Esophagus squamous epithelium (tissue), 5 donors: ENCODE results near the gene PRKCA. TPM values are rescaled to one million over a fixed set of nuclear protein-coding genes. Genes with fewer than 3 reads are reported as not detected.

Source experiments
- DNase-seq: peaks from one replicate; lab custom pipeline; 2025; lab: John Stamatoyannopoulos, UW
- H3K27ac ChIP-seq, 4 donors: fragments of 200-600 bp; sonication (generic); one replicate each; pipeline ENCODE4 v1.5.1; 2016 to 2019; ENCODE audit warnings: mild to moderate bottlenecking in 1 of 4
- H3K27me3 ChIP-seq, 4 donors: fragments of 200-600 bp; sonication (generic); 1 replicate in 3 of 4; 2 replicates in 1 of 4; pipeline versions ENCODE4 v1.5.1 to v1.6.0; 2017 to 2021; ENCODE audit warnings: antibody characterized with exemption in 1 of 4
- H3K36me3 ChIP-seq, 3 donors: fragments of 200-600 bp; sonication (generic); one replicate each; pipeline ENCODE4 v1.5.1; 2016 to 2019
- H3K4me1 ChIP-seq, 3 donors: fragments of 200-600 bp; sonication (generic); one replicate each; pipeline ENCODE4 v1.5.1; 2017 to 2019
- H3K4me3 ChIP-seq, 4 donors: fragments of 200-600 bp; sonication (generic); 1 replicate in 3 of 4; 2 replicates in 1 of 4; pipeline ENCODE4 v1.5.1; 2016 to 2019; ENCODE audit warnings: mild to moderate bottlenecking in 2 of 4, moderate library complexity in 1 of 4
- H3K9me3 ChIP-seq, 3 donors: fragments of 200-600 bp; sonication (generic); one replicate each; pipeline ENCODE4 v1.5.1; 2016 to 2019
- POLR2A ChIP-seq, 4 donors: fragments of 450-650 bp; IDR thresholded peaks; one replicate each; pipeline ENCODE4 v1.6.1; 2017; ENCODE audit warnings: antibody characterized with exemption in 4 of 4, mild to moderate bottlenecking in 4 of 4, moderate library complexity in 3 of 4
- WGBS, 2 donors: methylation state at CpG; one replicate each; pipeline ENCODE4 v1.1.5; 2018; 5-methylcytosine and 5-hydroxymethylcytosine counted together
- intact Hi-C: fragments of 100-400 bp; cut with DNase I; formaldehyde crosslinking; loops from one replicate; pipeline ENCODE4 v1.15.0; 2022
- total RNA-seq, 4 donors: library from RNA; depleted of rRNA; stranded (reverse); fragments of >200 nt; gene quantifications; one replicate each; pipeline ENCODE4 v1.1.0, GENCODE V29; 2016
- TF ChIP-seq, protein P1 (sequence below), 6 experiments: fragments of 450-650 bp in 4 of 6; fragments of 200-600 bp in 2 of 6; sonication (generic) in 2 of 6; IDR thresholded peaks; one replicate each; pipeline ENCODE4 v1.5.1; 2016 to 2019; ENCODE audit warnings: antibody characterized with exemption in 6 of 6, mild to moderate bottlenecking in 4 of 6, moderate library complexity in 4 of 6
- donor health status: DM: yes; HTN: yes; CAD: no.

PRKCA gene
- total RNA-seq, 4 donors from 2014 or later: 2.4 to 9.2 (median 4.2) TPM

DNA sequence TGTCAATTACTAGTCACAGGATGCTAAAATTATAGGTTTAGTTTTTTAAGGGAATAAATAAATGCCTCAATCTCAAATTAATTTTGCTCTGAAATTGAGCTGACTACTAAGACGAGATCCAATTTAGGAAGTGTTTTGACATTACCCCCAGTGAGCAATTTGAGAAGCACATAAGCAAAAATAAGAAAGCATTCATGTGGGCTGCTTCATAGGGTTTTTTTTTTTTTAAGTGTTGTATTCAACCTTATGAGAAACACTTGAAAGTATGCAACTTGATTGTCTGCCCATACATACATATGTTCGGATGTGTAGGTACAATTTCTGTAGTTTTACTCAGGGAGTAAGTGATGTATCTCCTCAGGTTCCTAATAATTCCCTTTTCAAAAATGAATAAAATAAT lies 77.6 kb downstream of the PRKCA start:
- no peaks in the 10 kb centered on the region for H3K27me3 ChIP-seq
- no peak overlapping the region for H3K27ac ChIP-seq
- TF ChIP-seq, protein P1, sequence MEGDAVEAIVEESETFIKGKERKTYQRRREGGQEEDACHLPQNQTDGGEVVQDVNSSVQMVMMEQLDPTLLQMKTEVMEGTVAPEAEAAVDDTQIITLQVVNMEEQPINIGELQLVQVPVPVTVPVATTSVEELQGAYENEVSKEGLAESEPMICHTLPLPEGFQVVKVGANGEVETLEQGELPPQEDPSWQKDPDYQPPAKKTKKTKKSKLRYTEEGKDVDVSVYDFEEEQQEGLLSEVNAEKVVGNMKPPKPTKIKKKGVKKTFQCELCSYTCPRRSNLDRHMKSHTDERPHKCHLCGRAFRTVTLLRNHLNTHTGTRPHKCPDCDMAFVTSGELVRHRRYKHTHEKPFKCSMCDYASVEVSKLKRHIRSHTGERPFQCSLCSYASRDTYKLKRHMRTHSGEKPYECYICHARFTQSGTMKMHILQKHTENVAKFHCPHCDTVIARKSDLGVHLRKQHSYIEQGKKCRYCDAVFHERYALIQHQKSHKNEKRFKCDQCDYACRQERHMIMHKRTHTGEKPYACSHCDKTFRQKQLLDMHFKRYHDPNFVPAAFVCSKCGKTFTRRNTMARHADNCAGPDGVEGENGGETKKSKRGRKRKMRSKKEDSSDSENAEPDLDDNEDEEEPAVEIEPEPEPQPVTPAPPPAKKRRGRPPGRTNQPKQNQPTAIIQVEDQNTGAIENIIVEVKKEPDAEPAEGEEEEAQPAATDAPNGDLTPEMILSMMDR (IDR thresholded peaks at IDR 0.05): no peak
- no peak for TF ChIP-seq POLR2A (IDR thresholded peaks at IDR 0.05)
- H3K9me3 ChIP-seq: no peaks in the 10 kb centered on the region
- intact Hi-C loops: no loop called here
- DNase-seq: no peak
- WGBS, 2 donors: 75 to 76% methylated on average over 2 of the region's 2 CpGs
- peaks cover 0 to 8% (median 0%) of the 10 kb centered on the region in 3 donors for H3K4me1 ChIP-seq
- H3K36me3 ChIP-seq: no peaks in the 10 kb centered on the region
- H3K4me3 ChIP-seq: no peak overlapping the region

- 74 to 81% methylated on average over 3 to 4 of the region's 4 CpGs for WGBS, 2 donors
- peaks cover 0 to 19% (median 0%) of the 10 kb centered on the region in 3 donors for H3K4me1 ChIP-seq
- intact Hi-C loops: no loop called here
Observed at GRCh38 chr17:66381701-66382362, 79.4 kb downstream of the PRKCA start.

DNA sequence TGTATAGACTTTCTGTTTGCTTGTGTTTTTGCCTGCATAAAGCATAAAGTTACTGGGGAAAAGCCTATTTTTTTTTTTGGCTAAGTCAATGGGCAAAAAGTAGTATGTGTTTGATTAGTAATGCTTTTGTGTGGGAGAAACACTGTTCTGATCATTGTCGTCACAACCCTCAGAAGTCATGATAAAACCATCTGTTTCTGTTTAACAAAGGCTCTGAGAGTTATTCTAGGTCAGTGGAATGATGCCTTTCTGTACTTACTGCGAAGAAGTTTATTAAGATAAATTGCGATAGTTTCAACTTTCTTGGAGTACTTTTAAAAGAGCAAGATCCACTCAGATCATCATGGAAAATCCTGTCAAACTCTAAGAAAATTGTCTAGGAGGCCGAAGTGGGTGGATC lies 80.9 kb downstream of the PRKCA start:
- H3K27ac ChIP-seq: no peak overlapping the region
- H3K36me3 ChIP-seq: no peaks in the 10 kb centered on the region
- intact Hi-C loops: no loop called here
- DNase-seq: no peak
- H3K9me3 ChIP-seq: no peaks in the 10 kb centered on the region
- H3K4me1 ChIP-seq: peaks cover 0 to 30% (median 0%) of the 10 kb centered on the region in 3 donors
- WGBS, 2 donors: 72 to 75% methylated on average over 4 of the region's 4 CpGs
- no peak overlapping the region for H3K4me3 ChIP-seq
- TF ChIP-seq, protein P1 (IDR thresholded peaks at IDR 0.05): no peak
- TF ChIP-seq POLR2A (IDR thresholded peaks at IDR 0.05): no peak
- no peaks in the 10 kb centered on the region for H3K27me3 ChIP-seq

More at GRCh38 chr17:66381701-66382362, 79.4 kb downstream of the PRKCA start:
- TF ChIP-seq POLR2A (IDR thresholded peaks at IDR 0.05): no peak
- TF ChIP-seq, protein P1 (IDR thresholded peaks at IDR 0.05): no peak
- Histone ChIP-seq H3K4me3 (no peak overlapping the region), H3K9me3 (no peaks in the 10 kb centered on the region), H3K27me3 (no peaks in the 10 kb centered on the region), H3K36me3 (no peaks in the 10 kb centered on the region), H3K27ac (no peak overlapping the region)
- no peak for DNase-seq

GRCh38 chr17:66386498-66387351 lies 84.3 kb downstream of the PRKCA start:
- H3K27ac ChIP-seq: no peak overlapping the region
- no peaks in the 10 kb centered on the region for H3K36me3 ChIP-seq
- no peak overlapping the region for H3K4me3 ChIP-seq
- intact Hi-C loops: no loop called here
- DNase-seq: no peak
- no peaks in the 10 kb centered on the region for H3K27me3 ChIP-seq
- WGBS, 2 donors: 24 to 38% methylated on average over 2 of the region's 2 CpGs
- peaks cover 0 to 30% (median 0%) of the 10 kb centered on the region in 3 donors for H3K4me1 ChIP-seq
- TF ChIP-seq, protein P1 (IDR thresholded peaks at IDR 0.05): no peak
- TF ChIP-seq POLR2A (IDR thresholded peaks at IDR 0.05): no peak
- H3K9me3 ChIP-seq: no peaks in the 10 kb centered on the region
